ENCODE results near the gene GSTM4.

The GSTM4 gene

GRCh38 chr1:109625176-109625575, 30.7 kb upstream of the GSTM4 start:
- DNase-seq = no peak

- no peak for DNase-seq
Observed at GRCh38 chr1:109625601-109626560, 30.0 kb upstream of the GSTM4 start.

- DNase-seq = no peak
Observed at GRCh38 chr1:109626682-109627408, 29.1 kb upstream of the GSTM4 start.

GRCh38 chr1:109627692-109628399, 28.1 kb upstream of the GSTM4 start:
- no peak for DNase-seq

- no peak for DNase-seq
Observed at GRCh38 chr1:109628540-109629321, 27.2 kb upstream of the GSTM4 start.

- DNase-seq = no peak
Observed at GRCh38 chr1:109629372-109630030, 26.4 kb upstream of the GSTM4 start.

GRCh38 chr1:109630081-109630897, 25.6 kb upstream of the GSTM4 start:
- no peak for DNase-seq

GRCh38 chr1:109630898-109631512, 24.9 kb upstream of the GSTM4 start:
- DNase-seq = no peak

- no peak for DNase-seq
Observed at GRCh38 chr1:109631513-109632505, 24.1 kb upstream of the GSTM4 start.

- peak; percentile 78 to 88 for DNase-seq
Observed at GRCh38 chr1:109632671-109633346, 23.1 kb upstream of the GSTM4 start.

GRCh38 chr1:109634292-109634691, 21.6 kb upstream of the GSTM4 start:
- no peak for DNase-seq

GRCh38 chr1:109634771-109635750, 20.8 kb upstream of the GSTM4 start:
- no peak for DNase-seq

- no peak for DNase-seq
Observed at GRCh38 chr1:109635862-109636200, 20.1 kb upstream of the GSTM4 start.

GRCh38 chr1:109636201-109636952, 19.5 kb upstream of the GSTM4 start:
- no peak for DNase-seq

GRCh38 chr1:109637446-109637845, 18.5 kb upstream of the GSTM4 start:
- no peak for DNase-seq

- no peak for DNase-seq
Observed at GRCh38 chr1:109639063-109639840, 16.6 kb upstream of the GSTM4 start.
